Adrenal gland (tissue), 5 donors: ENCODE data around the gene INO80E.

ENCODE experiments used
- POLR2A ChIP-seq, 2 donors: fragments of 450-650 bp; IDR thresholded peaks; one replicate each; pipeline ENCODE4 v1.6.1; 2017; ENCODE audit warnings: antibody characterized with exemption in 2 of 2, mild to moderate bottlenecking in 2 of 2, moderate library complexity in 1 of 2
- TF ChIP-seq, protein P1 (sequence below), 6 experiments: fragments of 450-650 bp in 4 of 6; fragments of 200-600 bp in 2 of 6; sonication (generic) in 1 of 6; IDR thresholded peaks; 1 replicate in 5 of 6; 2 replicates in 1 of 6; pipeline versions ENCODE4 v1.5.1 to v1.8.0; 2016 to 2021; ENCODE audit warnings: antibody characterized with exemption in 6 of 6, mild to moderate bottlenecking in 2 of 6, moderate library complexity in 1 of 6
- donor health status: DM: no; HTN: no; CAD: no.

DNA sequence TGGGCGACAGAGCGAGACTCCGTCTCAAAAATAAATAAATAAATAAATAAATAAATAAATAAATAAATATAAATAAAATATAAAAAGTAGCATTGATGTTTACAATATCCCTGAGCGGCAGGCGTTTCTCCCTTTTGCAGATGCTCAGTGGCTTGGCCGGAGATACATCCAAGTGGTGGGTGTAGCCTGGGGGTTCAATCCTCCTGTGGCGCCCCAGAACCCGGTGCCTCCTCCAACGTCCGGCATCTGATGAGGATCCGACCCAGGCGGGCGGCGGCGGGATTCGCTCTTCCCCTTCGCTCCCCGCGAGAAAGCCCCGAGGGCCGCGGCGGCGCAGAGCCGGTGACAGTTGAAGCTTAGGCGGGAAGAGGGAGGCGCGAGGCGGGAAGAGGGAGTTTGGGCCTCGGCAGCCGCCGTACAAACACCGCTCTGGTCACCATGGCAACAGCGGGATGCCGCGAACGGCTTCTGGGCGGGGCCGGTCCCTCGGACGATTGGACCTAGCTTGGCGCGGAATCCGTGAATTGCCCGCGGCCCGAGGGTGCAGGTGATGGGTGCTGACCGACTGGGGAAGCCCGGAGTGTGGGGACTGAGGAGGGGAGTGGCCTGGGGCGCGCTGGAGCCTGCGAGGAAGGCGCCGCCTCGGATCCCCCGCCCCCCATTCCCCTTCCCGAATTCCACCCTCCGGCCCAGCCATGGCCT is 56.8 kb downstream of the INO80E start:
- TF ChIP-seq, protein P1, sequence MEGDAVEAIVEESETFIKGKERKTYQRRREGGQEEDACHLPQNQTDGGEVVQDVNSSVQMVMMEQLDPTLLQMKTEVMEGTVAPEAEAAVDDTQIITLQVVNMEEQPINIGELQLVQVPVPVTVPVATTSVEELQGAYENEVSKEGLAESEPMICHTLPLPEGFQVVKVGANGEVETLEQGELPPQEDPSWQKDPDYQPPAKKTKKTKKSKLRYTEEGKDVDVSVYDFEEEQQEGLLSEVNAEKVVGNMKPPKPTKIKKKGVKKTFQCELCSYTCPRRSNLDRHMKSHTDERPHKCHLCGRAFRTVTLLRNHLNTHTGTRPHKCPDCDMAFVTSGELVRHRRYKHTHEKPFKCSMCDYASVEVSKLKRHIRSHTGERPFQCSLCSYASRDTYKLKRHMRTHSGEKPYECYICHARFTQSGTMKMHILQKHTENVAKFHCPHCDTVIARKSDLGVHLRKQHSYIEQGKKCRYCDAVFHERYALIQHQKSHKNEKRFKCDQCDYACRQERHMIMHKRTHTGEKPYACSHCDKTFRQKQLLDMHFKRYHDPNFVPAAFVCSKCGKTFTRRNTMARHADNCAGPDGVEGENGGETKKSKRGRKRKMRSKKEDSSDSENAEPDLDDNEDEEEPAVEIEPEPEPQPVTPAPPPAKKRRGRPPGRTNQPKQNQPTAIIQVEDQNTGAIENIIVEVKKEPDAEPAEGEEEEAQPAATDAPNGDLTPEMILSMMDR (IDR thresholded peaks at IDR 0.05), result no peak
- TF ChIP-seq POLR2A (IDR thresholded peaks at IDR 0.05), result no peak
